Left ventricle myocardium superior (tissue), 1 donor: ENCODE results near the gene ZNF641. TPM values are rescaled to one million over a fixed set of nuclear protein-coding genes. Genes with fewer than 3 reads are reported as not detected.

ENCODE experiments used
- ATAC-seq: fragments of 200-7000 bp; cut with Tn5 transposase; one replicate; pipeline ENCODE4 v1.9.1; 2020; ENCODE audit warnings: mild to moderate bottlenecking, moderate library complexity
- DNase-seq: peaks from one replicate; pipeline ENCODE4 v3.0.0-alpha.2; 2020
- intact Hi-C: fragments of 100-400 bp; cut with micrococcal nuclease; formaldehyde crosslinking; loops from one replicate; pipeline ENCODE4 v1.11.0; 2022
- long read RNA-seq: library from polyadenylated mRNA; unstranded; transcript quantifications from one replicate; pipeline ENCODE4 v2.0.0, GENCODE V29; 2021
- total RNA-seq: library from RNA; stranded (reverse); fragmentation: NEBNext Ultra II Directional; extraction: Animal tissue kit (Norgen Biotek cat#: 25700); gene quantifications from one replicate; pipeline ENCODE4 v1.2.1, GENCODE V29; 2021
- donor health status: DM: no; HTN: yes; CAD: no; lungs with severe emphysema.

Gene ZNF641
- 16.1 TPM for total RNA-seq
- long read RNA-seq, transcript ZNF641-205 (6 exons, 1,823 nt), result major isoform, 16 of 22 reads
- long read RNA-seq, partial matches to known transcripts, result 1 of 22 reads
- long read RNA-seq, other reads (novel, unspliced or antisense), result 5 of 22 reads

GRCh38 chr12:48350249-48351021 lies at the start of gene ZNF641:
Gene ZNF641, minus strand, starts transcription at chr12:48350919. Its CDS starts 2,829 bp downstream, at chr12:48348090.
- ATAC-seq, result peak; percentile 96
- peak; percentile 93 for DNase-seq
- intact Hi-C loops, result no loop called here

- intact Hi-C loops, result no loop called here
- ATAC-seq (peak; percentile 53), DNase-seq (no peak)
Observed at GRCh38 chr12:48390026-48390425, 39.3 kb upstream of the ZNF641 start.

DNA sequence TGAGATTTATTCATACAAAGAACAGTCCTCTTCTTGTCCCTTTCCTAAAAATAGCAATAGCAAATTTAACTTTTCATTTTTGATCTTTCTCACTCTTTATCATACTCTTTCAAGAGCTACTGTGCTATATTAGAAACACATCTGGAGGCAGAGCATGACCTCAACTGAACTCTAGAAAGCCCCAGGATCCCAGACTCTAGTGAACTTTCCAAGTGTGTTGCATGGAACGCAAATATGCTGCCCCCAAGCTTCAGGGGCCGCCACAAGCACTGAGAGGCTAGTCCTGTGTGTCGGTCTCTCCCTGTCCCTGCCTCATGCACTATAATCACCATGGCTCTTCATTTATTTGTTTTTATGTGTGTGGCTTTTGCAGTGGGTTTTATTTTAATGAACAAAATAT lies 38.7 kb upstream of the ZNF641 start:
- intact Hi-C loops, result no loop called here
- DNase-seq (no peak), ATAC-seq (peak; percentile 86)

- intact Hi-C loops, result no loop called here
- peak; percentile 26 for ATAC-seq
Observed at GRCh38 chr12:48388938-48389337, 38.2 kb upstream of the ZNF641 start.

DNA sequence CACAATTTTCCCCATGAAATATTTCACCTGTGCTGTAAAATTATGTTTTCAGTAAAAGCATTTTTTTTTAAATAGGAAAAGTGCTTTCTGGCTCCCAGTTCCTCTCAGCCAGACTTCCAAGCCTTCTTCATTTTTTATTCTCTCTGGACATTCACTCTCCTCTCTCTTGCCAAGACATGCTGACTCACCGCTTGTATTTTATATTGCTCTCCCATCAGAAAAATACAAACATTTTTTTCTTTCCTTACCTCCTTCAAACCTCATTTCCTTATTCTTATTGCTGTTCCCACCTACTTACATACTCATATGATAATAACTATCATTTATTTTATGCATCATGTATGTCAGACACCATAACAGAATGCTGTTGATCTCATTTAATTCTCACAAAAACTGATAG lies 37.7 kb upstream of the ZNF641 start:
- ATAC-seq (peak; percentile 76), DNase-seq (no peak)
- intact Hi-C loops, result no loop called here

More at GRCh38 chr12:48388938-48389337, 38.2 kb upstream of the ZNF641 start:
- no peak for DNase-seq

DNA sequence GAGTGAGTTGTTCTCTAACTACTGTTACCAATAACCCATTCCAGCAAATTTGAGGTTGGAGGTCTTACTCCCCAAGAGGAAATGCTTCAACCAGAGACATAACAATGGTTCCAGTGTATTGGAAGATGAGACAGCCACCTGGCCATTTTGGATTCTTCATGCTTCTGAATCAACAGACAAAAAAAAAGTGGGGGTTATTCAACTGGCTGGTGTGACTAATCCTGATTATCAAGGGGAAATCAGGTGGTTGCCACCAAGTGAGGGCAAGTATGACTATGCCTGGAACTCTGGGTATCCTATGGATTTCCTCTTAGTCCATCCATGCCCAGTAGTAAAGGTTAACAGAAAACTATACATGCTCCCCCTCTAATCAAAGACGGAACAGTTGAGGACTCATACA lies 29.9 kb upstream of the ZNF641 start:
- no peak for ATAC-seq
- no peak for DNase-seq
- intact Hi-C loops, result no loop called here

DNA sequence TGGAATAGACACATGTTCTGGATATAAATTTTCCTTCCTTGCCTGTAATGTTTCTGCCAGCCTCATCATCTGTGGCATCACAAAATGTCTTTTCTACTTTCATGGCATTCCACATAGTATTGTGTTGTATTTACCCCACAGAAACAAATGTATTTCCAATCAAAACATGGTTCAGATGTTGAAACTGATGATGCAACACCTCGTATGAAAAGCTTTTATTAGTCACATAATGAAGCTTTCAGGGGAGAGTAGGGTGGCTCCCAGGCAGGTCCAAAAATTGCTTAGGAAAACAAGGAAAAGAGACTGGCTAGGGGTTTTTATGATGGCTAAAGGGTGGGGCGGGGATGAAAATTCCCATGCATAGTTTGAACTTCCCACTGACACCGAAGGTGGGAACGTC lies 29.1 kb upstream of the ZNF641 start:
- intact Hi-C loops, result no loop called here
- ATAC-seq, result no peak
- no peak for DNase-seq

GRCh38 chr12:48377646-48378045 lies 26.9 kb upstream of the ZNF641 start:
- DNase-seq, result no peak
- no peak for ATAC-seq
- intact Hi-C loops, result no loop called here

DNA sequence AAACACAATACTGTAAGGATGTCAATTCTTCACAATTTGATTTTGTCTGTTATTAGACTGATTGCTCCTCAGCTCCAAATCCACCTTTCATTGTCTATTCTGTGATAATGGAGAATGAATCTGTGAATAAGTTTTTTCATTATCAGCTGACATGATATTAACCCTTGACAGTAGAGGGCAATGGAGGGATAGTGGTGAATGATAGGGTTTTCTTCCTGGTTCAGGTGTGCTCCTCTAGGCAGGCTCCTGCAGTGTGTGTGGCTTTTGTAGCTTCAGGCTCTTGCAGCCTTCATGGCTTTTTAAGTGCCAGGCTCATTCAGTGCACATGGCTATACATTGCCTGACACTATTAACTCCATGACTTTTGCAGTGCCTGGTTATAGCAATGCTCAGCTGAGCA lies 23.4 kb upstream of the ZNF641 start:
- no peak for ATAC-seq
- intact Hi-C loops, result no loop called here
- DNase-seq, result no peak

- no peak for ATAC-seq
- no peak for DNase-seq
- intact Hi-C loops, result no loop called here
Observed at GRCh38 chr12:48366131-48366530, 15.4 kb upstream of the ZNF641 start.

DNA sequence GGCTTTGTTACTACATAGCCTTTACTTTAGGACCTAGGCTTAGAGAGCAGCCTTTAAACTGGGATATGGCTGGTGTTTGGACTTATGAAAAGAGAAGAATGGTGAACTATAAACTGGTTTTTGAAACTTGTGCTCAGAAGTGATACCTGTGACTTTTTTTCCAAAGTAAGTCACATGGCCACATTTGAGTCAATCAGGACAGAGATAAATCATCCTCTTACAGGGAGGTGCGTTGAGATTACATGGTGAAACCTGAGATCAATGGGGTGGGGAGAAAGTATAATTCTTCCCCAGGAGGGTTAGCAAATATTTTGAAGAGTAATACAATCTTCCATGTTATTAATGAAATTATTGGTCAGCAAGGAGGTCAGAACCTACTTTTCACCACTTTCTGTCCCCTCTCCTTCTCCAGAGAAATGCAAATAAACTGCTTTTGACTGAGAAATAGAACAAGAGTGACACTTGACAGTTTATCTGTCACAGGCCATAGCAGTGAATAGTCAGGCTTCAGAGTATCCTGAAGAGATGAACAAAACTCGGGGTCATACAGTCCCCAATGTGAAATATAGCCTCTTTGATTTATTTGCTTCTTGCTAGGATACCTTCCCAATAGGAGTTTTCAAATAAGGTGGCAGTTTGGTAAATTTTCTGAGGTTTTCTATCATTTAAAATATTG lies 11.1 kb upstream of the ZNF641 start:
- no peak for ATAC-seq
- intact Hi-C loops, result no loop called here
- DNase-seq, result no peak

DNA sequence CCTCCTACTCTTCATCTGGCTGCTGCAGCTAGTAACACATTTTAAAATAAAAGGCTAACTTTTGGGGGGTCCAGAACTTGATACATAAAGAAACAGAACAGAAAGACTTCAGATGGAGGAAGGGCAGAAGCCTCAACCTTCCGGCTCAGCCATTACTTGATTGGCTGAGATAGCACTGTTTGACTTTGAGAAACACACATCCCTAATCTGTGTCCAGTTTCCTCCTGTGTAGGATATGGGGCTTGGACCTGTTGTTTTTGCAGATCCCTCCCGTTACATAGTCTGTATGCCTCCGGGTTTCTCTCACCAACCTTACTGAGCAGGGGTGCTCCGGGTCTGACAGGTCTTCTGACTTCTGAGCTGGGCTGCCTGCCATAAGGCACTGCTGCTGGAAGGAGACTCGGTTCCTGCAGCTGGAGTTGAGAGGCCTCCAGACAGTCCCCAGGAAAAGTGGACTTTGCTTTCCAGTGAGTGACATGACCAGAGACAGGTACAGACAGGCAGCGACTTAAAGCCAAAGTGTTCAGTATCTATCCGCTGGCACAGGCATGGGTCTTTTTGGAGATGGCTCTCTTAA lies 8.3 kb upstream of the ZNF641 start:
- no peak for ATAC-seq
- no peak for DNase-seq
- intact Hi-C loops, result no loop called here

GRCh38 chr12:48356041-48356768 lies 5.5 kb upstream of the ZNF641 start:
- DNase-seq (no peak), ATAC-seq (no peak)
- intact Hi-C loops, result no loop called here

DNA sequence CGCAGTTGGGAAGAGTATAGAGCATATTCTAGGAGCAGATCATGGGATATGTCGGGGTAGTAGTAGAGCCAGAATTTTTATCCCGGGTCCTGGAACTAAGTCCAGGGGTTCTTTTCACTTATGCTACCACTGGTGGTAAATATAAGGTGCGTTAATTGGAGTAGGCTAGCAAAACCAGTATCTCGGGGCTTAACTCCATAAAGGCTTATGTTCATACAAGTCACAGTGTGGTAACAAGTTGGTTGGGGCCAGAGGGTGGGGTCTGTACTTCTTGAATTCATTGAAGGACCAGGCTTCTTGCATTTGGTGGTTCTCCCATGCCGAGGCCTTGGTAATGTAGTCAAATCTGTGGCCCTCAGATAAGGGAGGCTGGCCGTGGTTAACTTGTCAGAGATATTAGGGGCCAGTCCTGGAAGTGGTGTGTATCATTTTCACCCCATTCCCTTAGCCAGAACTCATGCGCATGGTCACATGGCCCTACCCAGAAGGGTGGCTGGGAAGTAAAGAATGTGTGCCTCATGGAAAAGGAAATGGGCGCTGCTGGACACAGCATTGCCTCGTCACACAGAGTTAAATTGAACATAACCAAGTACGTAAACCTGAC lies 1.5 kb upstream of the ZNF641 start:
- intact Hi-C loops, result no loop called here
- ATAC-seq, result no peak
- no peak for DNase-seq

- intact Hi-C loops, result no loop called here
- DNase-seq, result no peak
- ATAC-seq, result peak; percentile 81
Observed at GRCh38 chr12:48351022-48351708, 446 bp upstream of the ZNF641 start.

DNA sequence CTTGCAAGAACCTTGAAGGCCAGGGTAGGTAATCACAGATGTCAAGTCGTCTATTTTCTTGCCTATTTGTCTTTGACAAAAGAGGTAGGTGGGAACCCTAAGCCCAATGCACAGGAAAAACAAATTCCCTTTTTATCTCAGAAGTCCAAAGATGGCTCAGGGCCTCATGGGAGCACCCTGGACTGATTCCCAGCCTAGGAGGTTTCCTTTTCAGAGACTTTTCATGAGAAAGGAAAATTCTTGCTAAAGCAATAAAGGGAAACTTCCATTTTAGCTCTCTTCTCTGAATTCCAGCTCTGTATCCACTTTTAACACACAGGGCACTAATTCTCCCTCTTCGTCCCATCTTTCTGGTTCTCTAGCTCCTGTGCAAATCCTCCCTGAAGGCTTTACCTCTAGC lies 1.2 kb downstream of the ZNF641 start:
- intact Hi-C loops, result no loop called here

GRCh38 chr12:48342980-48343379 lies 7.7 kb downstream of the ZNF641 start:
- intact Hi-C loops, result no loop called here
- ATAC-seq (no peak), DNase-seq (no peak)

More for the DNA sequence above, 1.2 kb downstream of the ZNF641 start:
- ATAC-seq, result peak; percentile 10
- DNase-seq, result peak; percentile 67

DNA sequence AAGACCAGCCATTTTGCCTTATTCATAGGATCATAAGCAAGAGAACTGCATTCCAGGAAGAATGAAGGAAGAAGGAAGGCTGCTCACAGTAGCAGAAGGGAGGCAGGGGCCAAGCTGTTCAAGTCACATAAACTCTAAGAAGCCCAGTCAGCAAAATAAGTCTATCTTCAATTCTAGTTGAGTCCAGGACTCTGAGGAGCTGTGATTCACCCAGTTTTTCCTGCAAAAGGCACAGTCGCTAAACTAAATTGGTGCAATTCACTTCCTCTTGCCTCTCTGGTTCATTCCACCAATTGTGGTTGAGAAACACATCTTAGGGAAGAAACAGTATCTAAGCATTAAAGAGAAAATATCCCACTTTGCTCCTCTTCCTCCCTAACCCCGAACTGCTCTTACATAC lies 9.8 kb downstream of the ZNF641 start:
- DNase-seq (no peak), ATAC-seq (no peak)
- intact Hi-C loops, result no loop called here
